ENCODE results near the gene ARNT2.

The ARNT2 gene

DNA sequence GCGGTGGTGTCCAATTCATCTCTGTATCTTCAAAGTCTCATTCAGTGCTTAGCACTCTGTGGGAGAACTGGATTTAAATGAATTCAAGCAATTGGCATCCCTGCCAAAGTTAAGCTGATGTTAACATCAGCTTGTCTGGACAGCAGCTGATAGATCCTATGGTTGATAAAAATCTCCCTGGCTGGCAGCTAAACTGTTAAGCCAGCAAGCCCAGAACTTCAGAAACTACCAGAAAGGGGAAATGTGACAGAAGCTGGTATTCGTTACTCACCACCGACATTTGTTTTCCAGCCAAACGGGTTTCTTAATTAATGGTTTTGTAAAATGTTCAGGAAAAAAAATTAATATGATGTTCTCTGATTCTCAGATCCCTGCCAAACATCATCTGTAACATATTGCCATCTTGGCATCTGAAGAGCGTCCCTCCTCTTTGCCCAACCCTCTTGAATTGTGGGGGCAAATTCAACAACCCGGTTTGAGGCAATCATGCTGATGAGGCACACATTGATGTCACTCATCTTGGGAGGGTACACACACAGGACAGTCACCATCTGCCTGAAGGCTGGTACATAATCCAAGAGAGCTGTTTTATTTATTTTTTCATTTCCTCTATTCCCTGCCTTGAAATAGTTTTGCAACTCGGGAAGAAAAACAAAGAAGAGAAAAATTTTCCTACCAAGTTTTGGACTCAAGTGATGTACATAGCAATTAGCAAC is 214.7 kb downstream of the ARNT2 start:
- Histone ChIP-seq H4K20me1 (ENCODE audit: insufficient read depth, low read length) (no peaks in the 10 kb centered on the region), H3K27ac (ENCODE audit: low read depth, low read length, poor library complexity, severe bottlenecking) (no peak overlapping the region), H3K4me2 (ENCODE audit: low read length) (no peak overlapping the region), H3K9me2 (ENCODE audit: low read depth, low read length) (no peaks in the 10 kb centered on the region), H3K9me3 (ENCODE audit: low read length) (peaks cover 4% of the 10 kb centered on the region; the same call in 1 of the 2 replicates), H3K4me3 (ENCODE audit: low read depth, low read length, poor library complexity, severe bottlenecking) (no peak overlapping the region), H3K9ac (ENCODE audit: low read length) (no peak overlapping the region), H3K27me3 (ENCODE audit: insufficient read depth, low read length) (peaks cover 3% of the 10 kb centered on the region; the same call in 1 of the 2 replicates), H3K36me3 (ENCODE audit: insufficient read depth, low read length) (no peaks in the 10 kb centered on the region), H3F3A (ENCODE audit: insufficient read depth, low read length) (no peaks in the 10 kb centered on the region), H3K79me2 (ENCODE audit: insufficient read depth, low read length) (no peaks in the 10 kb centered on the region), H2AFZ (ENCODE audit: low read length) (no peak overlapping the region), H3K4me1 (ENCODE audit: insufficient read depth, low read length, severe bottlenecking) (no peaks in the 10 kb centered on the region)
- TF ChIP-seq EZH2 (IDR thresholded peaks at IDR 0.05; ENCODE audit: borderline replicate concordance, low read length), result no peak
- TF ChIP-seq, protein P1, sequence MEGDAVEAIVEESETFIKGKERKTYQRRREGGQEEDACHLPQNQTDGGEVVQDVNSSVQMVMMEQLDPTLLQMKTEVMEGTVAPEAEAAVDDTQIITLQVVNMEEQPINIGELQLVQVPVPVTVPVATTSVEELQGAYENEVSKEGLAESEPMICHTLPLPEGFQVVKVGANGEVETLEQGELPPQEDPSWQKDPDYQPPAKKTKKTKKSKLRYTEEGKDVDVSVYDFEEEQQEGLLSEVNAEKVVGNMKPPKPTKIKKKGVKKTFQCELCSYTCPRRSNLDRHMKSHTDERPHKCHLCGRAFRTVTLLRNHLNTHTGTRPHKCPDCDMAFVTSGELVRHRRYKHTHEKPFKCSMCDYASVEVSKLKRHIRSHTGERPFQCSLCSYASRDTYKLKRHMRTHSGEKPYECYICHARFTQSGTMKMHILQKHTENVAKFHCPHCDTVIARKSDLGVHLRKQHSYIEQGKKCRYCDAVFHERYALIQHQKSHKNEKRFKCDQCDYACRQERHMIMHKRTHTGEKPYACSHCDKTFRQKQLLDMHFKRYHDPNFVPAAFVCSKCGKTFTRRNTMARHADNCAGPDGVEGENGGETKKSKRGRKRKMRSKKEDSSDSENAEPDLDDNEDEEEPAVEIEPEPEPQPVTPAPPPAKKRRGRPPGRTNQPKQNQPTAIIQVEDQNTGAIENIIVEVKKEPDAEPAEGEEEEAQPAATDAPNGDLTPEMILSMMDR (IDR thresholded peaks at IDR 0.05; ENCODE audit: low read length), result no peak

- Histone ChIP-seq H3K4me3 (ENCODE audit: low read depth, low read length, poor library complexity, severe bottlenecking) (no peak overlapping the region), H3K79me2 (ENCODE audit: insufficient read depth, low read length) (no peaks in the 10 kb centered on the region), H3K9me2 (ENCODE audit: low read depth, low read length) (no peaks in the 10 kb centered on the region), H3K4me1 (ENCODE audit: insufficient read depth, low read length, severe bottlenecking) (no peaks in the 10 kb centered on the region), H3K9me3 (ENCODE audit: low read length) (peaks cover 4% of the 10 kb centered on the region; the same call in 1 of the 2 replicates), H3K4me2 (ENCODE audit: low read length) (no peak overlapping the region), H3K27me3 (ENCODE audit: insufficient read depth, low read length) (peaks cover 1% of the 10 kb centered on the region; the same call in 1 of the 2 replicates), H3K36me3 (ENCODE audit: insufficient read depth, low read length) (no peaks in the 10 kb centered on the region), H2AFZ (ENCODE audit: low read length) (no peak overlapping the region), H3K27ac (ENCODE audit: low read depth, low read length, poor library complexity, severe bottlenecking) (no peak overlapping the region), H3K9ac (ENCODE audit: low read length) (no peak overlapping the region), H4K20me1 (ENCODE audit: insufficient read depth, low read length) (no peaks in the 10 kb centered on the region), H3F3A (ENCODE audit: insufficient read depth, low read length) (no peaks in the 10 kb centered on the region)
- TF ChIP-seq, protein P1 (IDR thresholded peaks at IDR 0.05; ENCODE audit: low read length), result no peak; the same call in 1 of the 2 replicates
- TF ChIP-seq EZH2 (IDR thresholded peaks at IDR 0.05; ENCODE audit: borderline replicate concordance, low read length), result no peak
These were observed 215.5 kb downstream of the ARNT2 start for GRCh38 chr15:80619680-80620079.

DNA sequence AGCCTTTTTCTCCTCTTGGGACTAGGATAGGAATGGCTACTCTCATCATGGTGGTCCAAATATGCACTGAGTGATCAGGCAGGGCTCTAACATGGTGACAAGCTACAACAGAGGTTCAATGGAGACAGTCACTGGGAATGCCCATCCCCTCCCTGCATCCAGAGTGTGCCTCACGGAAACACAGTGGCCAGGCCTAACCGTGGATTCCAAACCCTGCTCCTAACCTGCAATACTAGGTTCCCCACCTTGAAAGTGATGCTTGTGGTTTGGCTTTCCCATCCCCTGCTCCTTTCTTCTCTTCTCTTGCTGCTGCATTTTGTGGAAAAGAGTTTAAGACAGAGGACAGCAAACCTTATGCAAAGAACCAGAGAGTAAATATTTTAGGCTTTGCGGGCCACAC is 216.0 kb downstream of the ARNT2 start:
- H3K4me2 ChIP-seq (ENCODE audit: low read length), result no peak overlapping the region

More for the DNA sequence above, 216.0 kb downstream of the ARNT2 start:
- no peaks in the 10 kb centered on the region for H3K9me2 ChIP-seq (ENCODE audit: low read depth, low read length)
- H3K27ac ChIP-seq (ENCODE audit: low read depth, low read length, poor library complexity, severe bottlenecking), result no peak overlapping the region
- no peaks in the 10 kb centered on the region for H3K4me1 ChIP-seq (ENCODE audit: insufficient read depth, low read length, severe bottlenecking)
- H3K79me2 ChIP-seq (ENCODE audit: insufficient read depth, low read length), result no peaks in the 10 kb centered on the region
- TF ChIP-seq EZH2 (IDR thresholded peaks at IDR 0.05; ENCODE audit: borderline replicate concordance, low read length), result no peak
- TF ChIP-seq, protein P1 (IDR thresholded peaks at IDR 0.05; ENCODE audit: low read length), result no peak
- H3F3A ChIP-seq (ENCODE audit: insufficient read depth, low read length), result no peaks in the 10 kb centered on the region
- no peaks in the 10 kb centered on the region for H4K20me1 ChIP-seq (ENCODE audit: insufficient read depth, low read length)
- no peak overlapping the region for H2AFZ ChIP-seq (ENCODE audit: low read length)
- no peak overlapping the region for H3K9ac ChIP-seq (ENCODE audit: low read length)
- no peaks in the 10 kb centered on the region for H3K27me3 ChIP-seq (ENCODE audit: insufficient read depth, low read length)
- peaks cover 4% of the 10 kb centered on the region; the same call in 1 of the 2 replicates for H3K9me3 ChIP-seq (ENCODE audit: low read length)
- no peak overlapping the region for H3K4me3 ChIP-seq (ENCODE audit: low read depth, low read length, poor library complexity, severe bottlenecking)
- H3K36me3 ChIP-seq (ENCODE audit: insufficient read depth, low read length), result no peaks in the 10 kb centered on the region

All from OCI-LY1 (cell line).